Activated CD4-positive, CD25-positive, alpha-beta regulatory T cell treated with anti-CD3 and anti-CD28 coated beads, Interleukin-2, amount 50 U/mL, for 24 hours (primary cell): Measurements from ENCODE around the gene TMEM30B.

Source experiments
- ATAC-seq, 2 donors: fragments of 150-1000 bp; cut with Tn5 transposase; one replicate each; pipeline ENCODE4 v1.10.0; 2021; ENCODE audit warnings: mild to moderate bottlenecking in 1 of 2, moderate library complexity in 1 of 2

TMEM30B gene

DNA sequence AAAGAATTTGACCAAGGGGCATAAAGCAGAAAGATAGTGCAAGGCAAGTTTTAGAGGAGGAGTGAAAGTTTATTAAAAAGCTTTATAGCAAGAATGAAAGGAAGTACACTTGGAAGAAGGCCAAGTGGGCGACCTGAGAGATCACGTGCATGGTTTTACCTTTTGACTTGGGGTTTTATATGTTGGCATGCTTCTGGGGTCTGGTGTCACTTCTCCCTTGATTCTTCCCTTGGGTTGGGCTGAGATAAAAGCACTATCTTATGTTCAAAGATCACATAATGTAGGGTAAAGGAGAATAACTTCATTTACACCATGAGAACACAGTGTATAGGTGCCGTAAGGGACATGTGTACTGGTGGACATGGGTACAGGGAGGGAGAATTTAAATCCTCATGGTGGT lies 17.7 kb upstream of the TMEM30B start:
- no peak for ATAC-seq

GRCh38 chr14:61297581-61297980 lies 16.4 kb upstream of the TMEM30B start:
- no peak for ATAC-seq

GRCh38 chr14:61296719-61297502 lies 15.8 kb upstream of the TMEM30B start:
- peak; percentile 67 to 75 for ATAC-seq

- no peak for ATAC-seq
Measured at GRCh38 chr14:61296151-61296550, 15.0 kb upstream of the TMEM30B start.

DNA sequence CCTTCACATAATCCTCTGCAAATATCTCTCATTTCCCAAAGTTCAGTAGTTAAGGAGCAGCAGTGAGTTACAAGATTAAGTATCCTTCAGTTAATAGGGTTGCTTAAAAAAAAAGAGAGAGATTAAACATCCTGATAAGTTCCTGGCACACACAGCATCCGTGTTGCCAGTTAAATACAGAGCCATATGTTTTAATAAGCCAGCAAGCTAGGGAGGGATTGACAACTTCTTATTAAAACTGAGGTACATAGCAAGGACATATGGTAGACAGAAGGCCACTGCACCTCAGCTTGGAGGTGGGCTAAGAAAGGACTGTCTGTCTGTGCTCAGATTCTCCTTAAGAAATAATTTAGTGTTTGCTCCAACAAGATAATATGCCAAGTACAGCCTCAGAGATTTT lies 9.6 kb upstream of the TMEM30B start:
- no peak for ATAC-seq

DNA sequence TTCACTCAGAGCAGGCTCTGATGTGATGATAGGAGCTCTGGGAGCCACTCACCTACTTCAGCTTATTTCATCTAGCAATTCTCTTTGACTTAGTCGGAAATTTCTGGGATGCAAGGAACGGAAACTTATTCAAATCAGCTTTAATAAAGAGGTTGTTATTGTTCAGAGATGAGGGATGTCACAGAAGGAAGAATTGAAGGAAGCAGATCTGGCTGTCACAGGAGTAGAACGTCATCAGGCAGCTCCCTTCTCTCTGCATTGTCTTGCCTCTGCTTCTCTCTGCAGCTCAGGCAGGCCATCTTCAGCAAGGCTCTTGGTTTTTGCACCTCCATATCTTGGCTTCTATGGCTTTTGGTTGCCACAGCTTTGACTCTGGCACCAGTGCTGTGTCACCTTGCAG lies 7.6 kb upstream of the TMEM30B start:
- no peak for ATAC-seq

- ATAC-seq: no peak
Measured at GRCh38 chr14:61288228-61288627, 7.1 kb upstream of the TMEM30B start.

DNA sequence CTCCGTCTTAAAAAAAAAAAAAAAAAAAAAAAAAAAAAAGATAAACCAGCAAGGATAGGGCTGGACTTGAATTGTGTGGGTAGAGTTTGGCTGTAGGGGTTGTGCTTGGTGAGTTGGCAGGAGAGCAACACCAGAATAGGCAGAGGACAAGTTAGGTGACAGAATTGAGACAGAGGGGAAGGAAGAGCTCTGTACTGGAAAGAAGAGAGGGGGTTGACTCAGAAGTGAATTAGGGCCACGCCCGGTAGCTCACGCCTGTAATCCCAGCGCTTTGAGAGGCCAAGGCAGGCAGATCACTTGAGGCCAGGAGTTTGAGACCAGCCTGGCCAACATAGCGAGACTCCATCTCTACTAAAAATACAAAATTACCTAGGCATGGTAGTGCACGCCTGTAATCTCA lies 6.1 kb upstream of the TMEM30B start:
- no peak for ATAC-seq

DNA sequence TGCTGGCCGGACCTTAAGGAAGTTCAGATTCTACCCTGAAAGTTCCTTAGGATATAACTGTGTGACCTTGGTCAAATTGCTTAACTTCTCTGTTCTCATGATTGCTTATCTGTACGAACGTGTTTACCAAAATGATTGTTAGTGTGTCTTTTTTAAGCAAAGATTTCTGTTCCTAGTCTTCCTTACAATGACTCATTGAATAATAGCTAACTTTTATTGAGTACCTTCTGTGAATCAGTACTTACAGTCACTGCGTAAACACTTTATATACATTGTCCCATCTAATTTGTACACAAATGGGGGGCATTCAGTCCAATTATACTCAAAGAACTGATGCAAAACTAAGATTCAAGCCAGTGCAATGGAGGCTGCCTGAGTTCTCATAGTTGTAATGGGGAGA lies 4.2 kb upstream of the TMEM30B start:
- ATAC-seq: no peak

DNA sequence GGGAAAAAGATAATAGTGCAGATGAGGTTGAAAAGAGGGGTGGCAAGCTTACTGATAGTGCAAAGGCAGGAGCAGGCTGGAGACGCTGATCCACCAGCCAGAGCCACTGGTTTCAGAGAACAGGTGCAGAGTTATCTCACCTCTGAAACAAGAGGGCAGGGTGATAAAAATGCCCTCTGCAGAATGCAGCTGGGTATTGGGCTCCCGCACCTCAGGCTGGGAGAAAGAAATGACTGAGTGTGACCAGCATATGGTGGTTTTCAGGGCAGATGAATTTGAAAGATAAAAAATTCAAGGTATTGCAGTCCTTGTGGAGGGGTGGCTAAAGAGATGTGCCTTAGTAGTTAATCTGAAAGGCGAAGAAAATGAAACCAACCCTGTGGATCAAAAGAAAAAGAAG lies 2.9 kb upstream of the TMEM30B start:
- ATAC-seq: no peak

- no peak for ATAC-seq
Measured at GRCh38 chr14:61282746-61283145, 1.6 kb upstream of the TMEM30B start.

- ATAC-seq: no peak
Measured at GRCh38 chr14:61281948-61282275, 774 bp upstream of the TMEM30B start.

DNA sequence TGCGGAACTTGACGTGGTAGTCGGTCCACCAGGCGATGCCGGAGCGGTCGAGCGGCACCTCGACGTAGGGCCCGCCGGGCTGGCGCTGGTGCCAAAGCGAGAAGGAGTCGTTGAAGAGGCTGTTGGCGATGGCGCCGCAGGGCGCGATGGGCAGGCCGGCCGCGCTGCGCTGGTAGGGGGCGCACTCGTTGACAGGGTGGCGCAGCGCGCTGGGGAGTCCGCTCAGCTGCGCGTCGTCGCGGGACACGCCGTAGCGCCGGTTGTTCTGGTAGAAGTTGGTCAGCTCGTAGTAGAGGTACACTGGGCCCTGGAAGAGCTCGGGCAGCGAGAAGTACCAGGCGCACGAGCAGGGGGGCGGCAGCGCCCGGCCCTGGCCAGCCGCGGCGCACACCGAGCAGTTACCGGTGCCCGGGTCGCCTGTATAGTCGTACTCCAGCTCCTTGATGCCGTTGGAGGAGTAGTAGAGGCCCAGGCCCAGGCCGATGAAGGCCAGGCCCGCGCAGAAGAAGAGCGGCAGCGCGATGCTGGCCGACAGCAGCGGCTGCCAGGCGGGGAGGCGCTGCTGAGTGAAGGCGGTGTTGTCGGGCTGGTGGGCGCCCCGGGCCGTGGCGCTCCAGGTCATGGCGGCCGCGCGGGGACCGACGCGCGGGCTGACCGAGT lies 482 bp downstream of the TMEM30B start:
- peak; percentile 84 to 87 for ATAC-seq

DNA sequence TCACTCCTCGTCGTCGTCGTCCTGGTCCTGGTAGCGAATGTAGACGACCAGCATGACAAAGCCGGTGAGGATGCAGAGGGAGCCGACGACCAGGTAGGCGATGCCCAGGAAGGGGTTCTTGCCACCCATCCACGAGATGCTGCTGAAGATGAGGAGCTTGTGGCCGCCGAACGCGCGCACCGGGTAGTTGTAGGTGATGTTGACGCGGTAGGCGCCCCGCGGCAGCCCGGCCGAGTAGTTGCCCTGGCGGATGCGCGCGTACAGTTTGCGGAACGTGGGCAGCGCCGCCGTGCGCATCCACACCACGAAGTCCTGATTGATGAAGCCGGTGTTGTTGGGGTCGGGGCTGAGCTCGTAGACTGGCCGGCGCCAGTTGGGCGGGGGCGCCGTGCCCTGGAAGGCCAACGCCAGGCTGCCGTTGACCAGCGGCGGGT lies 1.0 kb downstream of the TMEM30B start:
- peak; percentile 31 to 40 for ATAC-seq

DNA sequence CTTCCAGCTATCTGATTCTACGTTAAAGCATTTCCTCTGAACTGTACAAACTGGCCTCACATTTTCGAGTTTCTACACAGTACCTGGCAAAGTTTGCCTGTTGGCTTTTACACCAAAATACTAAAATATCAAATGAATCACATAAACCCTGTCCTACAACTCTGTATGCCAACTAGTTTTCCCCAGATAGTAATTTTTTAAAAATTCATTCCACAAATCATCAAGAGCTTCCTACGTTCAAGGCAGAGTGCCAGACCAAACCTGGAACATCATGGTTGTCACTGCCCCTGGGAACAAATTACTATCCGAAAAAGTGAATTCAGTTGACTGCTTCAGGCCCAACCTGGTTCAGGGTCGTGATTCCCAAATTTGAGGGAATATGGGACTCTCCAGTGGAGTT lies 2.1 kb downstream of the TMEM30B start:
- ATAC-seq: no peak

DNA sequence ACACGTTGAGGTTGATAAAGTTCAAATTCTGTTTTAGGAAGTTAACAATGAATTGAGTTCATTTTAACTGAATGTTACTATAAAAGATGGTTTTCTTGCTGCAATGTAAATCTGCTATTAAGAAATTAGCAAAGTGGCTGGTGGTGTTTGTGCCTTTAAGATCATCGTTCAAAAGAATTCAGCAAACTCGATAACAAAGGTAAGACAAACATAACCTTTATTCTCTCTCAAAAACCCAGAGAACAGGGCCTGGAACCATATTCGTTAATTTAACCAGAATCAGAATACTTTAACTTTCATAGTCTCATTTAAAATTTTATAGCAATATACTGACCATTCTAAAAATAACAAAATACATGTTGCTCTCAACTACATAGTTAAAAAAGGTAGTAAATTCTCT lies 3.4 kb downstream of the TMEM30B start:
- no peak for ATAC-seq

GRCh38 chr14:61277232-61277631 lies 3.9 kb downstream of the TMEM30B start:
- ATAC-seq: no peak

DNA sequence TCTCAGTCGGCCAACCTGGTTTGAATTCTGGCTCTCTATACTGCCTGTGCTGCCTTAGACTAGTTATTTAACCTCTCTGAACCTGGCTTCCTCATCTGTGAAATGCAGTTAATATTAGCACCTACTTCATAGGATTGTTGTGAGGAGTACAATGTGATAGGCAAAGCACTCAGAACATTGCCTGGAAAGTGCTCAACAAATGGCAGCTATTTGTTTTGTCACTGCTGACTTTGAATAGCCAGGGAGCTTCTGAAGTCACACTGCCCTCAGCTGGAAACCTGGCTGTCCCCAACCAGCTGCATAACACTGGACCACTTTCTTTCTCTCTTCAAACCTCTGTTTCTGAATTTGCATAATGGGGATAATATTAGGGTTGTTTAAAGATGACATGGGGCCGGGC lies 9.6 kb downstream of the TMEM30B start:
- no peak for ATAC-seq

DNA sequence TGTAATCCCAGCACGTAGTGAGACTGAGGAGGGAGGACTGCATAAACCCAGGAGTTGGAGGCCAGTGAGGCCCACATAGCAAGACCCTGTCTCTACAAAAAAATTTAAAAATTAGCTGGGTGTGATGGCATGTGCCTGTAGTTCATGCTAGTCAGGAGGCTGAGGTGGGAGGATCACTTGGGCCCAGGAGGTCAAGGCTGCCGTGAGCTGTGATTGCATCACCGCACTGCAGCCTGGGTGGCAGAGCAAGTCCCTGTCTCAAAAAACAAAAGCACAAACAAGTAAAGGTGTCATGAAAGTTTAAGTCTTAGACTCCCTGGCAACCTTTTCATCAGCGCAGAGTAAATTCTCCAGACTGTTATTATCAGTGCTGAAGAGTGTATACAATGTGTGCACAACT lies 10.4 kb downstream of the TMEM30B start:
- no peak for ATAC-seq

GRCh38 chr14:61269321-61270083 lies 11.6 kb downstream of the TMEM30B start:
- ATAC-seq: peak; percentile 86 to 87

DNA sequence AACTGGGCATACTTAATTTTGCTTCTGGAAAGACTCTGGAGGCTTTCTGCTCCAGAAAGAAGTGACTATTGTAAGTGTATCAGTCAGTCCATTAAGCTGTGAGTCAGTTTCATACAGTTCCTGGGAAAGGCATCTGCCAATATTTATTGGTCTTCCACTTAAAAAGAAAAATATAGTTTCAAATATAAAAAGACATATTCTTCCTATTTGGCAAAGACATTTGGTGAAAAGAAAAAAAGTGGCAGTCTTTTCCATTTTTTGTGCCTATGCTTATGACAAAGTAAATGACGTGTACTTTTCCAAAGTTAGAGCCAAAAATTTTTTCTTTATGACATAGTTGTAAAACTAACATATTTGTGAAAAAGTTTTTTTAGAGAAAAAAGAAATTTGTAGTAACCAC lies 12.3 kb downstream of the TMEM30B start:
- no peak for ATAC-seq

- no peak for ATAC-seq
Measured at GRCh38 chr14:61266891-61267740, 14.0 kb downstream of the TMEM30B start.

GRCh38 chr14:61266436-61266835 lies 14.7 kb downstream of the TMEM30B start:
- no peak for ATAC-seq
